GM12892 (cell line): ENCODE data around the gene WWC1.

Experiments used
- DNase-seq: peaks from one replicate; pipeline ENCODE4 v3.0.0; 2011; ENCODE audit not compliant: insufficient read length
- FAIRE-seq: peaks from 2 replicates; lab custom pipeline; 2011; peaks lifted over from hg19 to GRCh38; lab: Jason Lieb, UNC
- POLR2A ChIP-seq: IDR thresholded peaks from 2 replicates; pipeline ENCODE4 v1.6.1; 2011; ENCODE audit warnings: low read depth, low read length, control low read depth
- POLR2AphosphoS5 ChIP-seq: IDR thresholded peaks from 2 replicates; pipeline ENCODE4 v1.6.1; 2011; ENCODE audit warnings: low read depth, low read length, control low read depth
- TAF1 ChIP-seq: IDR thresholded peaks from 2 replicates; pipeline ENCODE4 v1.6.1; 2011; ENCODE audit warnings: low read depth, mild to moderate bottlenecking, control low read depth, low read length, borderline replicate concordance

WWC1 gene

GRCh38 chr5:168346417-168346816 is 55.0 kb downstream of the WWC1 start:
- no peak for TF ChIP-seq POLR2A
- no peak for DNase-seq
- FAIRE-seq, result no peak

GRCh38 chr5:168347368-168348083 is 56.1 kb downstream of the WWC1 start:
- no peak for DNase-seq
- TF ChIP-seq TAF1, result no peak
- no peak for TF ChIP-seq POLR2A
- TF ChIP-seq POLR2AphosphoS5, result no peak
- no peak for FAIRE-seq

- no peak for DNase-seq
- no peak for FAIRE-seq
- TF ChIP-seq POLR2A, result no peak
- TF ChIP-seq POLR2AphosphoS5, result no peak
- no peak for TF ChIP-seq TAF1
Observed at GRCh38 chr5:168348084-168348414, 56.6 kb downstream of the WWC1 start.

GRCh38 chr5:168350315-168350714 is 58.9 kb downstream of the WWC1 start:
- FAIRE-seq, result no peak

GRCh38 chr5:168353216-168353957 is 61.9 kb downstream of the WWC1 start:
- no peak for FAIRE-seq
- TF ChIP-seq TAF1 (no peak), POLR2AphosphoS5 (no peak), POLR2A (no peak)
- DNase-seq, result no peak

More at GRCh38 chr5:168350315-168350714, 58.9 kb downstream of the WWC1 start:
- no peak for TF ChIP-seq POLR2A
- no peak for TF ChIP-seq POLR2AphosphoS5
- no peak for TF ChIP-seq TAF1
- no peak for DNase-seq

- FAIRE-seq, result no peak
- TF ChIP-seq TAF1 (no peak), POLR2AphosphoS5 (no peak), POLR2A (no peak)
Observed at GRCh38 chr5:168354397-168354796, 63.0 kb downstream of the WWC1 start.

GRCh38 chr5:168356171-168356570 is 64.7 kb downstream of the WWC1 start:
- no peak for DNase-seq
- TF ChIP-seq POLR2AphosphoS5, result no peak
- no peak for TF ChIP-seq TAF1
- TF ChIP-seq POLR2A, result no peak
- no peak for FAIRE-seq

More at GRCh38 chr5:168354397-168354796, 63.0 kb downstream of the WWC1 start:
- no peak for DNase-seq

GRCh38 chr5:168356592-168356991 is 65.1 kb downstream of the WWC1 start:
- TF ChIP-seq TAF1 (no peak), POLR2AphosphoS5 (no peak), POLR2A (no peak)
- FAIRE-seq, result no peak
- no peak for DNase-seq

GRCh38 chr5:168357876-168358275 is 66.4 kb downstream of the WWC1 start:
- FAIRE-seq (no peak), DNase-seq (no peak)
- no peak for TF ChIP-seq POLR2A
- TF ChIP-seq TAF1, result no peak
- TF ChIP-seq POLR2AphosphoS5, result no peak

GRCh38 chr5:168359820-168360460 is 68.5 kb downstream of the WWC1 start:
- FAIRE-seq, result no peak
- no peak for DNase-seq
- no peak for TF ChIP-seq POLR2A
- TF ChIP-seq POLR2AphosphoS5, result no peak
- TF ChIP-seq TAF1, result no peak

GRCh38 chr5:168360521-168361285 is 69.3 kb downstream of the WWC1 start:
- TF ChIP-seq POLR2AphosphoS5 (no peak), TAF1 (no peak), POLR2A (no peak)
- FAIRE-seq, result no peak
- no peak for DNase-seq
